Suprapubic skin (tissue), 4 donors: ENCODE data around the gene PACRG. TPM values are rescaled to one million over a fixed set of nuclear protein-coding genes. Genes with fewer than 3 reads are reported as not detected.

Experiments used
- DNase-seq, 2 donors: peaks; one replicate each; pipeline ENCODE4 v3.0.0-alpha.2; 2019; ENCODE audit warnings: low spot score in 2 of 2
- H3K27ac ChIP-seq: fragments of 200-600 bp; sonication (generic); one replicate; pipeline ENCODE4 v1.5.1; 2019
- H3K27me3 ChIP-seq: fragments of 200-600 bp; sonication (generic); one replicate; pipeline ENCODE4 v1.5.1; 2019
- H3K36me3 ChIP-seq: fragments of 200-600 bp; sonication (generic); one replicate; pipeline ENCODE4 v1.5.1; 2019
- H3K4me1 ChIP-seq: fragments of 200-600 bp; sonication (generic); one replicate; pipeline ENCODE4 v1.5.1; 2019
- H3K4me3 ChIP-seq: fragments of 200-600 bp; sonication (generic); one replicate; pipeline ENCODE4 v1.5.1; 2019; ENCODE audit warnings: mild to moderate bottlenecking
- H3K9me3 ChIP-seq: fragments of 200-600 bp; sonication (generic); one replicate; pipeline ENCODE4 v1.5.1; 2019
- EP300 ChIP-seq: sonication (generic); formaldehyde crosslinking; IDR thresholded peaks from one replicate; pipeline ENCODE4 v1.6.1; 2017; ENCODE audit warnings: antibody characterized with exemption
- POLR2A ChIP-seq, 2 donors: fragments of 450-650 bp; IDR thresholded peaks; one replicate each; pipeline ENCODE4 v1.6.1; 2017; ENCODE audit warnings: antibody characterized with exemption in 2 of 2, mild to moderate bottlenecking in 2 of 2, moderate library complexity in 2 of 2
- POLR2AphosphoS5 ChIP-seq, 3 donors: sonication (generic); formaldehyde crosslinking; IDR thresholded peaks; one replicate each; pipeline ENCODE4 v1.6.1; 2017; ENCODE audit warnings: antibody characterized with exemption in 3 of 3
- WGBS: methylation state at CpG from one replicate; pipeline ENCODE4 v1.1.5; 2018; 5-methylcytosine and 5-hydroxymethylcytosine counted together
- total RNA-seq, 4 donors: library from RNA; depleted of rRNA; stranded (reverse); fragments of >200 nt; gene quantifications; one replicate each; pipeline ENCODE4 v1.1.0, GENCODE V29; 2016
- TF ChIP-seq, protein P1 (sequence below), 2 donors: fragments of 200-600 bp in 1 of 2; fragments of 450-650 bp in 1 of 2; sonication (generic) in 1 of 2; IDR thresholded peaks; one replicate each; pipeline ENCODE4 v1.5.1; 2016 to 2019; ENCODE audit warnings: antibody characterized with exemption in 2 of 2, mild to moderate bottlenecking in 1 of 2, moderate library complexity in 1 of 2

PACRG gene
- total RNA-seq, 4 donors from 2014 or later, result 1.1 to 2.3 (median 2.0) TPM

DNA sequence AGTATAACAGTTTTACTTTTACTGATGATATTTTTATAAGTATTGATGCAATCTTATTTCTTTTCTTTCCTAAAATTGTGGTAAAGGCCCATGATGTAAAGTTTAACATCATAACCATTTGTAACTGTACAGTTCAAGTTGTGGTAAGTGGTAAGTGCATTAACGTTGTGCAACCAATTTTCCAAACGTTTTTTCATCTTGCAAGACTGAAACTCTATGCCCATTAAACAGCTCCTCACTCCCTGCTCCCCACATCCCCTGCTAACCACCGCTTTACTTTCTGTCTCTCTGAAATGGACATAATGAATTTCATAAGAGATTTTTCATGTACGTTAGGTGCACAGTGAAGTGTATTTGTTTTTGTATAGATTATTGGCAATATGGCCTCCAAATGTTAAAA lies 106.0 kb downstream of the PACRG start:
- WGBS, result 82% methylated on average over 4 of the region's 4 CpGs
- Histone ChIP-seq H3K4me1 (no peaks in the 10 kb centered on the region), H3K36me3 (no peaks in the 10 kb centered on the region), H3K9me3 (no peaks in the 10 kb centered on the region), H3K27ac (no peak overlapping the region), H3K27me3 (no peaks in the 10 kb centered on the region), H3K4me3 (no peak overlapping the region)
- TF ChIP-seq POLR2A (IDR thresholded peaks at IDR 0.05) (no peak), EP300 (no peak), POLR2AphosphoS5 (IDR thresholded peaks at IDR 0.05) (no peak)
- TF ChIP-seq, protein P1, sequence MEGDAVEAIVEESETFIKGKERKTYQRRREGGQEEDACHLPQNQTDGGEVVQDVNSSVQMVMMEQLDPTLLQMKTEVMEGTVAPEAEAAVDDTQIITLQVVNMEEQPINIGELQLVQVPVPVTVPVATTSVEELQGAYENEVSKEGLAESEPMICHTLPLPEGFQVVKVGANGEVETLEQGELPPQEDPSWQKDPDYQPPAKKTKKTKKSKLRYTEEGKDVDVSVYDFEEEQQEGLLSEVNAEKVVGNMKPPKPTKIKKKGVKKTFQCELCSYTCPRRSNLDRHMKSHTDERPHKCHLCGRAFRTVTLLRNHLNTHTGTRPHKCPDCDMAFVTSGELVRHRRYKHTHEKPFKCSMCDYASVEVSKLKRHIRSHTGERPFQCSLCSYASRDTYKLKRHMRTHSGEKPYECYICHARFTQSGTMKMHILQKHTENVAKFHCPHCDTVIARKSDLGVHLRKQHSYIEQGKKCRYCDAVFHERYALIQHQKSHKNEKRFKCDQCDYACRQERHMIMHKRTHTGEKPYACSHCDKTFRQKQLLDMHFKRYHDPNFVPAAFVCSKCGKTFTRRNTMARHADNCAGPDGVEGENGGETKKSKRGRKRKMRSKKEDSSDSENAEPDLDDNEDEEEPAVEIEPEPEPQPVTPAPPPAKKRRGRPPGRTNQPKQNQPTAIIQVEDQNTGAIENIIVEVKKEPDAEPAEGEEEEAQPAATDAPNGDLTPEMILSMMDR (IDR thresholded peaks at IDR 0.05), result no peak
- DNase-seq, result no peak

DNA sequence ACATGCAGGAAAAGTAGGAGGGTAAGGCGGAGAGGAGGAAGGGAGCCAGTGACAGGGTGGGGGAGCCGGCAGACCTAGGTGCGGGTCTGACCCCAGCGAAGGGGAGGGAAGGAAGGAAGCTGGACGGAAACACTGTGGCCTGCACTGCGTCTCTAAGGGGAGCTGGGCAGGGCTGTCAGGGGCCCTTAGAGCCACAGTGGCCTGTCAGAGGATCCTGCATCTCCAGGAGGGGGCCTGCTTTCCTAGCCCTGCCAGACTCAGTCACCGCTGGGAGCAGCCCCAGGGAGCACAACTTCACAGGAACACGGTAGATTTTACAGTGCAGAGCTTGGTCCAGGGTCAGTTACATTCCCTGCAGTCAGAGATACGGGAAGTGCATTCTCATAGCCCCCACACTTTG lies 118.2 kb downstream of the PACRG start:
- no peak overlapping the region for H3K4me3 ChIP-seq
- no peaks in the 10 kb centered on the region for H3K4me1 ChIP-seq
- H3K36me3 ChIP-seq, result no peaks in the 10 kb centered on the region
- H3K27ac ChIP-seq, result no peak overlapping the region
- DNase-seq, result no peak
- no peak for TF ChIP-seq POLR2A (IDR thresholded peaks at IDR 0.05)
- TF ChIP-seq, protein P1 (IDR thresholded peaks at IDR 0.05), result no peak
- no peak for TF ChIP-seq POLR2AphosphoS5 (IDR thresholded peaks at IDR 0.05)
- no peak for TF ChIP-seq EP300
- H3K9me3 ChIP-seq, result no peaks in the 10 kb centered on the region
- WGBS, result 65% methylated on average over 9 of the region's 9 CpGs
- no peaks in the 10 kb centered on the region for H3K27me3 ChIP-seq

DNA sequence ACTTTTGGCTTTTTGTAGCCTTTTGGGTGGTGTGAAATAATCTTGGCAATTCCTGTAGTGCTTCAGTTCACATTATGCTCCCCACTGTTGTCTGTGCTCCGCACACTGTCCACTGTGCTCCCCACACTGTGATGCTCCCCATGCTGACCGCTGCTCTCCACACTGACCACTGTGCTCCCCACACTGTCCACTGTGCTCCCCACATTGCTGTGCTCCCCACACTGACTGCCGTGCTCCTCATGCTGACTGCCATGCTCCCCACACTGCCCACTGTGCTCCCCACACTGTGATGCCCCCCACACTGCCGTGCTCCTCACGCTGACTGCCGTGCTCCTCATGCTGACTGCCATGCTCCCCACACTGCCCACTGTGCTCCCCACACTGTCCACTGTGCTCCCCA lies 118.9 kb downstream of the PACRG start:
- Histone ChIP-seq H3K27me3 (no peaks in the 10 kb centered on the region), H3K4me3 (no peak overlapping the region), H3K27ac (no peak overlapping the region), H3K4me1 (no peaks in the 10 kb centered on the region), H3K9me3 (no peaks in the 10 kb centered on the region), H3K36me3 (no peaks in the 10 kb centered on the region)
- DNase-seq, result no peak
- WGBS, result 86% methylated on average over 6 of the region's 6 CpGs
- TF ChIP-seq EP300 (no peak), POLR2AphosphoS5 (IDR thresholded peaks at IDR 0.05) (no peak), POLR2A (IDR thresholded peaks at IDR 0.05) (no peak)

DNA sequence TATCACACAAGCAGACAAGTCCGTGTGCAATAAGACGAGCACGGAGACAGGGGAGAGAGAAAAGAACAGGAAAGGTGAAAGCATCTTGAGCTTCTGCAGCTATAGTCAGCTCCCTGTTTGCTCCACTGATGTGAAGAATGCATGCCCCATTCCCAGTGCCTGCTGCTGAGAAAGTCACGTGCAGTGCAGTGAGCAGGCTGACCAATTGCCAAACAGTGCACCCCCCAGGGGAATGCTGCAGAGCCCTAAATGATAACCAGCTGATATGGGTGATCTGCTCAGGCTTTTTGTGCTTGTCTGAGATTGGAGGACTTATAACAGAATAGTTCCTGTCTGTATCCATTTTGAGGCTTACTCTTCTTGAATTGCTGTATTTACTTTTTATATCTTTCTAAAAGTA lies 121.5 kb downstream of the PACRG start:
- WGBS, result 70% methylated on average over 4 of the region's 4 CpGs
- Histone ChIP-seq H3K27ac (no peak overlapping the region), H3K4me1 (no peaks in the 10 kb centered on the region), H3K36me3 (no peaks in the 10 kb centered on the region), H3K27me3 (no peaks in the 10 kb centered on the region), H3K4me3 (no peak overlapping the region), H3K9me3 (no peaks in the 10 kb centered on the region)
- no peak for DNase-seq
- TF ChIP-seq, protein P1 (IDR thresholded peaks at IDR 0.05), result no peak
- TF ChIP-seq EP300 (no peak), POLR2AphosphoS5 (IDR thresholded peaks at IDR 0.05) (no peak), POLR2A (IDR thresholded peaks at IDR 0.05) (no peak)

DNA sequence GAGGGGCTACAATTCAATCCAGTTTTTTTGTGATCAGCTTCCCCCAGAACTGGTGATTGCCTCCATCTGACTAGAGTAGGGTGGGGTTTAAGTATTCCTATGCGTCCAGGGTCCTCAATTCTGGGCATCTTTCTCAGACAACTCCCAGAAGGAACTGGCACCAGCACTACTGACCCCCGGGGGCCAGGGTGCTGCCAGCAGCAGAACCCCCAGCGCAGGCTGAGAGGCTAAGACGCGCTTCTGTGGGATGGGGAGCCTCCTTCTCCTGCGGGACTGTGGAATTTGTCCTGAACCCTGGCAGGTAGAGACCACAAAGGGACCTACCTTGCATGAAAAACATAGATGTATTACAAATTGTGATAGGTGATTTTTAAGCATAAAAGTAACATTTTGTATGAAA lies 124.4 kb downstream of the PACRG start:
- Histone ChIP-seq H3K36me3 (no peaks in the 10 kb centered on the region), H3K27ac (no peak overlapping the region), H3K9me3 (no peaks in the 10 kb centered on the region), H3K4me3 (no peak overlapping the region), H3K27me3 (no peaks in the 10 kb centered on the region), H3K4me1 (peaks cover 8% of the 10 kb centered on the region)
- TF ChIP-seq POLR2AphosphoS5 (IDR thresholded peaks at IDR 0.05) (no peak), POLR2A (IDR thresholded peaks at IDR 0.05) (no peak), EP300 (no peak)
- TF ChIP-seq, protein P1 (IDR thresholded peaks at IDR 0.05), result no peak
- WGBS, result 83% methylated on average over 6 of the region's 6 CpGs
- DNase-seq, result no peak
